Measurements from ENCODE around the gene COG8. TPM values are rescaled to one million over a fixed set of nuclear protein-coding genes. Genes with fewer than 3 reads are reported as not detected.

The COG8 gene
- total and polyA plus RNA-seq, 2 experiments from 2014 or later = 54.5 to 95.3 TPM

DNA sequence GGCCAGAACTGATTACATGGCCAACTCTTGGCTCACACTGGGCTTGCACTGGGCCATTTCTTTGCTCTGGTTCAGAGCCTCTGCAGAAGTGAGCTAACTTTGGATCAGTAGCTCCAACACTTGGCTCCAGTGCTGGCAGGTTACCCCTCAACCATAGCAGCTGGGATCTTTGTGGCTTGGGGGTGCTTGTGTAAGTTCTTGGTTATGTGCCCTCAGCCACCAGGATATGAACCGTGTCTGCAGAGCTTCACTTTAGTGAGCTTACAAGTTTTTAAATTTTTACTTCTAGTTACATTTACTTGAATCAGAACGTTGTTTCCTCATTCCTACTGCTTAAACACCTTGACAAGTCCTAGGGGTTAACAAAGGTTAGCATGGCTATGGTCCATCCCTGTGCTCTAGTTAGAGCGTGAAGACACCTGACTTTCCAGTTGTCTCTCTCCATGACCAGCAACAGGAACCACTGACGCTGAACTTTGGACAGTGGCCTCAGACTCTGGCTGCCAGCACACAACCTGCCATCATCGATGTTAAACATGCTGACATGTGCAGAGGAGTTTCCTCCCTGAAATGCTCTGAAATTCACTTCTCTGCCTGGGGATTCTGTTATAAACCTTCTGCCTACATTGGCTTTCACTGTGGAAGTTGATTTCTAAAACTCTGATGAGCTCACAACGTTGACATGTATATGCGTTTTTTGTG lies 13.0 kb downstream of the COG8 start:
- Histone ChIP-seq H3K36me3 (peaks cover 32% of the 10 kb centered on the region), H3K27me3 (no peaks in the 10 kb centered on the region), H3K4me3 (no peak overlapping the region), H3K4me1 (ENCODE audit: low read depth) (no peaks in the 10 kb centered on the region), H3K27ac (no peak overlapping the region), H3K9me3 (ENCODE audit: low read depth) (no peaks in the 10 kb centered on the region)
- no peak for TF ChIP-seq CTCF (IDR thresholded peaks at IDR 0.05; ENCODE audit: low read depth, low read length)
- no peak for DNase-seq (ENCODE audit: low read depth in 1 of 2, low spot score in 1 of 2)

GRCh38 chr16:69325784-69326171 lies 13.6 kb downstream of the COG8 start:
- DNase-seq (ENCODE audit: low read depth in 1 of 2, low spot score in 1 of 2) = no peak
- Histone ChIP-seq H3K27me3 (no peaks in the 10 kb centered on the region), H3K27ac (no peak overlapping the region), H3K36me3 (peaks cover 37% of the 10 kb centered on the region), H3K4me1 (ENCODE audit: low read depth) (no peaks in the 10 kb centered on the region), H3K4me3 (no peak overlapping the region), H3K9me3 (ENCODE audit: low read depth) (no peaks in the 10 kb centered on the region)
- no peak for TF ChIP-seq CTCF (IDR thresholded peaks at IDR 0.05; ENCODE audit: low read depth, low read length)

DNA sequence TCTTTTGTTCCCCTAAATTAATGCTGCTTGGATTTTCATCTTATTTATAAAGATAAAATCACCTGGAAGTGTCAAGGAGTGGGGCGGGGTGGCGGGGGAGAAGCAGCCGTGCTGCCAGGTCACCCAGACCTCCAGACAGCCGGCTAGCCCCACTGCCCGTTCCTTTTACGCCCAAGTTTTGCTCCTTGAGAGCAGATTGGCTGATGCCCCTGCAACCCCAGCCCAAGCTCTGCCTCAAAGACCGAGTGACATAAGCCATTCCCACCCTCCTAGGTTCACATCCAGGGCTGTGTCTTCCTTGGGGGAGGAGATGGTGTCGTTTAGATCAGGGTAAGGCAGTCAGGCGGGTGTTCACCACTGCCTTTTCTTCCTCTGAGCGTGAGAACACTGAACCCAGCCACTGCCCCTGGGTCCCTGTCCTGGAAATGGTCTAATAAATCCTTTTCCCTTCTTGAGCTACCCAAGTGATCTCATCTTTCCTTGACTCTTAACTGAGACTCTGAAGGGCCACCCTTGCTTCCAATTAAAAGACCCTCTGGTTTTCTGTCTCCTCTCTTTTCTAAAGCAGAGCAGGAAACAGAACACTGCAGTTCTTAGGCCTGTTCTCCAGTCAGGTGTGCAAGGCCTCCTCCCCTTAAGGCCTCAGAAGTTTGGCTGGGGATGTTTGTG lies 14.6 kb downstream of the COG8 start:
- no peaks in the 10 kb centered on the region for H3K4me1 ChIP-seq (ENCODE audit: low read depth)
- H3K36me3 ChIP-seq = peaks cover 47% of the 10 kb centered on the region
- no peak overlapping the region for H3K4me3 ChIP-seq
- no peak for TF ChIP-seq CTCF (IDR thresholded peaks at IDR 0.05; ENCODE audit: low read depth, low read length)
- peak overlapping the region; percentile 3 for H3K27ac ChIP-seq
- no peak for DNase-seq (ENCODE audit: low read depth in 1 of 2, low spot score in 1 of 2)
- H3K27me3 ChIP-seq = no peaks in the 10 kb centered on the region
- no peaks in the 10 kb centered on the region for H3K9me3 ChIP-seq (ENCODE audit: low read depth)

- H3K27ac ChIP-seq = no peak overlapping the region
Observed at GRCh38 chr16:69324013-69324531, 15.3 kb downstream of the COG8 start.

GRCh38 chr16:69323415-69323814 lies 15.9 kb downstream of the COG8 start:
- no peak for DNase-seq (ENCODE audit: low read depth in 1 of 2, low spot score in 1 of 2)
- no peaks in the 10 kb centered on the region for H3K9me3 ChIP-seq (ENCODE audit: low read depth)
- no peak overlapping the region for H3K4me3 ChIP-seq
- no peak for TF ChIP-seq CTCF (IDR thresholded peaks at IDR 0.05; ENCODE audit: low read depth, low read length)
- H3K27me3 ChIP-seq = no peaks in the 10 kb centered on the region
- peaks cover 55% of the 10 kb centered on the region for H3K36me3 ChIP-seq
- no peak overlapping the region for H3K27ac ChIP-seq
- H3K4me1 ChIP-seq (ENCODE audit: low read depth) = no peaks in the 10 kb centered on the region

More at GRCh38 chr16:69324013-69324531, 15.3 kb downstream of the COG8 start:
- Histone ChIP-seq H3K27me3 (no peaks in the 10 kb centered on the region), H3K4me1 (ENCODE audit: low read depth) (no peaks in the 10 kb centered on the region), H3K4me3 (no peak overlapping the region), H3K9me3 (ENCODE audit: low read depth) (no peaks in the 10 kb centered on the region), H3K36me3 (peaks cover 53% of the 10 kb centered on the region)
- no peak for TF ChIP-seq CTCF (IDR thresholded peaks at IDR 0.05; ENCODE audit: low read depth, low read length)
- DNase-seq (ENCODE audit: low read depth in 1 of 2, low spot score in 1 of 2) = no peak
